Stimulated activated naive B cell treated with anti-CD40 and anti-IgM and Interleukin-4, amounts not matched to agents 10 μg/mL and 1 μg/mL and 100 μg/mL, for 72 hours (primary cell): ENCODE measurements around the gene BSPRY.

Source experiments
- ATAC-seq, 2 donors: fragments of 150-1000 bp; cut with Tn5 transposase; replicated peaks; 2 replicates each; pipeline ENCODE4 v1.10.0; 2021; ENCODE audit warnings: moderate library complexity in 1 of 2
- DNase-seq: peaks from one replicate; pipeline ENCODE4 v3.0.0; 2021
- H3K27ac Mint-ChIP-seq: one replicate; pipeline ENCODE4 v1.8.0; 2022; ENCODE audit warnings: mild to moderate bottlenecking, mixed read lengths
- H3K27me3 Mint-ChIP-seq, 2 donors: one replicate each; pipeline ENCODE4 v1.8.0; 2022; ENCODE audit warnings: mixed read lengths in 2 of 2
- H3K36me3 Mint-ChIP-seq, 2 donors: one replicate each; pipeline ENCODE4 v1.8.0; 2022; ENCODE audit warnings: mixed read lengths in 2 of 2, mild to moderate bottlenecking in 1 of 2
- H3K4me1 Mint-ChIP-seq, 2 donors: one replicate each; pipeline ENCODE4 v1.8.0; 2022; ENCODE audit warnings: mixed read lengths in 2 of 2, mild to moderate bottlenecking in 1 of 2
- H3K4me3 Mint-ChIP-seq, 2 donors: one replicate each; pipeline ENCODE4 v1.8.0; 2022; ENCODE audit warnings: mild to moderate bottlenecking in 2 of 2, mixed read lengths in 2 of 2, moderate library complexity in 1 of 2
- H3K9me3 Mint-ChIP-seq, 2 donors: one replicate each; pipeline ENCODE4 v1.8.0; 2022; ENCODE audit warnings: mixed read lengths in 2 of 2, mild to moderate bottlenecking in 1 of 2

The BSPRY gene

GRCh38 chr9:113386571-113387393 lies 37.4 kb downstream of the BSPRY start:
- peaks cover 28 to 50% of the 10 kb centered on the region in 2 donors for H3K36me3 Mint-ChIP-seq
- ATAC-seq (no peak), DNase-seq (no peak)
- no peak overlapping the region for H3K27ac Mint-ChIP-seq
- no peaks in the 10 kb centered on the region for H3K4me1 Mint-ChIP-seq
- H3K9me3 Mint-ChIP-seq: no peaks in the 10 kb centered on the region
- no peaks in the 10 kb centered on the region for H3K27me3 Mint-ChIP-seq
- no peak overlapping the region for H3K4me3 Mint-ChIP-seq

GRCh38 chr9:113387560-113388230 lies 38.4 kb downstream of the BSPRY start:
- no peaks in the 10 kb centered on the region for H3K9me3 Mint-ChIP-seq
- no peak overlapping the region for H3K27ac Mint-ChIP-seq
- no peaks in the 10 kb centered on the region for H3K27me3 Mint-ChIP-seq
- no peak for ATAC-seq
- peaks cover 32 to 54% of the 10 kb centered on the region in 2 donors for H3K36me3 Mint-ChIP-seq
- H3K4me3 Mint-ChIP-seq: no peak overlapping the region
- no peak for DNase-seq
- H3K4me1 Mint-ChIP-seq: no peaks in the 10 kb centered on the region

- no peaks in the 10 kb centered on the region for H3K4me1 Mint-ChIP-seq
- ATAC-seq: no peak
- H3K4me3 Mint-ChIP-seq: no peak overlapping the region
- no peak for DNase-seq
- H3K36me3 Mint-ChIP-seq: peaks cover 35 to 54% of the 10 kb centered on the region in 2 donors
- no peak overlapping the region for H3K27ac Mint-ChIP-seq
- no peaks in the 10 kb centered on the region for H3K27me3 Mint-ChIP-seq
- H3K9me3 Mint-ChIP-seq: no peaks in the 10 kb centered on the region
Measured at GRCh38 chr9:113388833-113389232, 39.5 kb downstream of the BSPRY start.

GRCh38 chr9:113389451-113389850 lies 40.1 kb downstream of the BSPRY start:
- Mint-ChIP-seq H3K4me1 (no peaks in the 10 kb centered on the region), H3K27me3 (no peaks in the 10 kb centered on the region), H3K36me3 (peaks cover 35 to 54% of the 10 kb centered on the region in 2 donors), H3K4me3 (no peak overlapping the region), H3K27ac (no peak overlapping the region), H3K9me3 (no peaks in the 10 kb centered on the region)
- no peak for ATAC-seq
- no peak for DNase-seq

- ATAC-seq: no peak
- Mint-ChIP-seq H3K36me3 (peaks cover 38 to 56% of the 10 kb centered on the region in 2 donors), H3K9me3 (no peaks in the 10 kb centered on the region), H3K4me3 (no peak overlapping the region), H3K27me3 (no peaks in the 10 kb centered on the region), H3K4me1 (no peaks in the 10 kb centered on the region), H3K27ac (no peak overlapping the region)
- DNase-seq: no peak
Measured at GRCh38 chr9:113390192-113390960, 41.0 kb downstream of the BSPRY start.

GRCh38 chr9:113391917-113392316 lies 42.6 kb downstream of the BSPRY start:
- H3K36me3 Mint-ChIP-seq: peaks cover 33 to 54% of the 10 kb centered on the region in 2 donors
- H3K4me1 Mint-ChIP-seq: peaks cover 3 to 6% of the 10 kb centered on the region in 2 donors
- H3K27me3 Mint-ChIP-seq: no peaks in the 10 kb centered on the region
- no peak for ATAC-seq
- H3K9me3 Mint-ChIP-seq: no peaks in the 10 kb centered on the region
- no peak for DNase-seq
- H3K4me3 Mint-ChIP-seq: no peak overlapping the region
- no peak overlapping the region for H3K27ac Mint-ChIP-seq

GRCh38 chr9:113393281-113393680 lies 43.9 kb downstream of the BSPRY start:
- Mint-ChIP-seq H3K9me3 (no peaks in the 10 kb centered on the region), H3K36me3 (peaks cover 26 to 40% of the 10 kb centered on the region in 2 donors), H3K27ac (no peak overlapping the region), H3K4me3 (no peak overlapping the region), H3K27me3 (no peaks in the 10 kb centered on the region), H3K4me1 (peaks cover 3 to 9% of the 10 kb centered on the region in 2 donors)
- DNase-seq (no peak), ATAC-seq (no peak)

GRCh38 chr9:113395000-113395861 lies 45.9 kb downstream of the BSPRY start:
- no peak for DNase-seq
- peaks cover 21 to 27% of the 10 kb centered on the region in 2 donors for H3K36me3 Mint-ChIP-seq

GRCh38 chr9:113397203-113397631 lies 47.9 kb downstream of the BSPRY start:
- Mint-ChIP-seq H3K27ac (no peak overlapping the region), H3K36me3 (peaks cover 11 to 12% of the 10 kb centered on the region in 2 donors), H3K27me3 (no peaks in the 10 kb centered on the region), H3K4me1 (peaks cover 19 to 33% of the 10 kb centered on the region in 2 donors), H3K4me3 (no peak overlapping the region), H3K9me3 (no peaks in the 10 kb centered on the region)
- ATAC-seq (no peak), DNase-seq (no peak)

More at GRCh38 chr9:113395000-113395861, 45.9 kb downstream of the BSPRY start:
- Mint-ChIP-seq H3K27me3 (no peaks in the 10 kb centered on the region), H3K9me3 (no peaks in the 10 kb centered on the region), H3K4me3 (no peak overlapping the region), H3K4me1 (peaks cover 13 to 24% of the 10 kb centered on the region in 2 donors), H3K27ac (no peak overlapping the region)
- ATAC-seq: no peak

GRCh38 chr9:113398796-113399195 lies 49.5 kb downstream of the BSPRY start:
- H3K4me3 Mint-ChIP-seq: no peak overlapping the region
- H3K36me3 Mint-ChIP-seq: peaks cover 8 to 11% of the 10 kb centered on the region in 2 donors
- no peak overlapping the region for H3K27ac Mint-ChIP-seq

GRCh38 chr9:113399646-113400200 lies 50.4 kb downstream of the BSPRY start:
- Mint-ChIP-seq H3K27ac (peak overlapping the region; percentile 59), H3K36me3 (peaks cover 8 to 11% of the 10 kb centered on the region in 2 donors), H3K9me3 (no peaks in the 10 kb centered on the region), H3K4me1 (peaks cover 19 to 38% of the 10 kb centered on the region in 2 donors), H3K4me3 (peak overlapping the region; percentile 54 to 89), H3K27me3 (no peaks in the 10 kb centered on the region)
- ATAC-seq (no peak), DNase-seq (no peak)

More at GRCh38 chr9:113398796-113399195, 49.5 kb downstream of the BSPRY start:
- H3K9me3 Mint-ChIP-seq: no peaks in the 10 kb centered on the region
- no peak for ATAC-seq
- H3K4me1 Mint-ChIP-seq: peaks cover 19 to 38% of the 10 kb centered on the region in 2 donors
- no peak for DNase-seq
- no peaks in the 10 kb centered on the region for H3K27me3 Mint-ChIP-seq

- no peaks in the 10 kb centered on the region for H3K9me3 Mint-ChIP-seq
- H3K36me3 Mint-ChIP-seq: peaks cover 1 to 6% of the 10 kb centered on the region in 2 donors
- H3K4me1 Mint-ChIP-seq: peaks cover 19 to 38% of the 10 kb centered on the region in 2 donors
- H3K27ac Mint-ChIP-seq: peak within 1 kb of the TSS; percentile 93
- no peaks in the 10 kb centered on the region for H3K27me3 Mint-ChIP-seq
- DNase-seq: peak; percentile 99
- peak; percentile 99 for ATAC-seq
- H3K4me3 Mint-ChIP-seq: peak within 1 kb of the TSS; percentile 89 to 98
Measured at GRCh38 chr9:113401027-113401792, 51.9 kb downstream of the BSPRY start, which contains the start of gene ALAD. ALAD (minus strand) TSS chr9:113401284; CDS start chr9:113393559, 7,725 bp downstream.
